HuH-7.5 (cell line): Measurements from ENCODE around the gene ZNF367.

Experiments
- DNase-seq: peaks from one replicate; pipeline ENCODE4 v3.0.0; 2011; ENCODE audit warnings: low spot score

Gene ZNF367

GRCh38 chr9:96436456-96437126 lies 18.4 kb upstream of the ZNF367 start:
- no peak for DNase-seq

GRCh38 chr9:96436063-96436455 lies 17.9 kb upstream of the ZNF367 start:
- no peak for DNase-seq

GRCh38 chr9:96435345-96435744 lies 17.2 kb upstream of the ZNF367 start:
- no peak for DNase-seq

- no peak for DNase-seq
Observed at GRCh38 chr9:96430377-96430776, 12.2 kb upstream of the ZNF367 start.

GRCh38 chr9:96429732-96430131 lies 11.6 kb upstream of the ZNF367 start:
- DNase-seq: no peak

GRCh38 chr9:96425500-96426169 lies 7.5 kb upstream of the ZNF367 start:
- no peak for DNase-seq

GRCh38 chr9:96423985-96424336 lies 5.8 kb upstream of the ZNF367 start:
- DNase-seq: no peak

- DNase-seq: no peak
Observed at GRCh38 chr9:96423322-96423984, 5.3 kb upstream of the ZNF367 start.

GRCh38 chr9:96420468-96421219 lies 2.5 kb upstream of the ZNF367 start:
- DNase-seq: peak; percentile 73

- DNase-seq: no peak
Observed at GRCh38 chr9:96419691-96419969, 1.5 kb upstream of the ZNF367 start.

- peak; percentile 53 for DNase-seq
Observed at GRCh38 chr9:96418920-96419690, 935 bp upstream of the ZNF367 start.

GRCh38 chr9:96417661-96418082 lies 498 bp downstream of the ZNF367 start:
- DNase-seq: no peak

GRCh38 chr9:96417051-96417586 lies 1.1 kb downstream of the ZNF367 start:
- peak; percentile 89 for DNase-seq

- no peak for DNase-seq
Observed at GRCh38 chr9:96413302-96414221, 4.6 kb downstream of the ZNF367 start.

GRCh38 chr9:96412174-96412913 lies 5.8 kb downstream of the ZNF367 start:
- no peak for DNase-seq

- no peak for DNase-seq
Observed at GRCh38 chr9:96411129-96411838, 6.9 kb downstream of the ZNF367 start.

- DNase-seq: peak; percentile 32
Observed at GRCh38 chr9:96408409-96409280, 9.5 kb downstream of the ZNF367 start.

- no peak for DNase-seq
Observed at GRCh38 chr9:96400132-96400910, 17.8 kb downstream of the ZNF367 start.
